NCI-H748 (cell line): ENCODE data around the gene ARHGAP21.

ENCODE experiments used
- DNase-seq: peaks from one replicate; lab custom pipeline; 2025; ENCODE audit not compliant: unreplicated experiment; lab: John Stamatoyannopoulos, UW

Gene ARHGAP21

DNA sequence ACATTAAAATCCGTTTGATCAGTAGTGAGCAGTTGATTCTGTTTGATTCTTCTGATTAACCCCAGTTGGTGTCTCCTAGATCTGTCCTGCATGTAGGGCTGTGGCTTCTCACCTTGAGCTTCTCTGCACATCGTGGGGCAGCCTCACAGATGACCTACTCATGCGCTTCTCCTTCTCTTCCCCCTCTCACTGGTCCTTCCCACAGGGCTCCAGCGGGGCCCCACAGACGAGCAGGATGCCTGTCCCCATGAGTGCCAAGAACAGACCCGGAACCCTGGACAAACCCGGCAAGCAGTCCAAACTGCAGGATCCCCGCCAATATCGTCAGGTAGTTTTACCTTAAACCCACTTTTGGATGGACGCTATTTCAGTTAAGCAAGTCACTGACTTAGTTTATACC, 178.9 kb downstream of the ARHGAP21 start:
- DNase-seq, result no peak

DNA sequence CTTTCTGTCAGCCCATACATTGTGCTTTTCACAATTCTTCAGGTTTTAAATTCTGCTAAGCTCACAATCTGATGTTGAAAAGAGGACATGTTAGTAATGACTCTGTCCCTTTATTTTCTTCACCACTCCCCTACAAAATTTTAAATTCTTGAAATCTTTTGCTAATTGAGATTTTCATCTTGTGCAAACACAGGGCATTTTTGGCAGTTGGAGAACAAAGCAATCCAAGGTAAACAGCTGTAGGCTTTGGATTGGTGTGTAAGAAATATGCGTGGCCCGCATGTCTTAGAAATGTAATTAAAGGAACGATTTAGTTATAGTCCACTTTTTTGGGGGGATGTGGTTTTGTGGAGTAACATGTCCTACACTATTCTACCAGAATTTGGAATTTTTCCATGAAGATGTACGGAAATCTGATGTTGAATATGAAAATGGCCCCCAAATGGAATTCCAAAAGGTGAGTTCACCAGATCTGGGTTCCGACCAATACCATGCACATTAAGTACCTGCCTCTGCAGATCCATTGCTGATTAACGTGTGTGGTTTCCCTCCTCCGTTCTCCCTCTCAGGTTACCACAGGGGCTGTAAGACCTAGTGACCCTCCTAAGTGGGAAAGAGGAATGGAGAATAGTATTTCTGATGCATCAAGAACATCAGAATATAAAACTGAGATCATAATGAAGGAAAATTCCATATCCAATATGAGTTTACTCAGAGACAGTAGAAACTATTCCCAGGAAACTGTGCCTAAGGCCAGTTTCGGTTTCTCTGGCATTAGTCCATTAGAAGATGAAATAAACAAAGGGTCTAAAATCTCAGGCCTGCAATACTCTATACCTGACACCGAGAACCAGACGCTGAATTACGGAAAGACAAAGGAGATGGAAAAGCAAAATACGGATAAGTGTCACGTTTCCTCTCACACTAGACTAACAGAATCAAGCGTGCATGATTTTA, 181.1 kb downstream of the ARHGAP21 start:
- DNase-seq, result no peak

- no peak for DNase-seq
Measured at GRCh38 chr10:24541239-24541753, 182.4 kb downstream of the ARHGAP21 start.

DNA sequence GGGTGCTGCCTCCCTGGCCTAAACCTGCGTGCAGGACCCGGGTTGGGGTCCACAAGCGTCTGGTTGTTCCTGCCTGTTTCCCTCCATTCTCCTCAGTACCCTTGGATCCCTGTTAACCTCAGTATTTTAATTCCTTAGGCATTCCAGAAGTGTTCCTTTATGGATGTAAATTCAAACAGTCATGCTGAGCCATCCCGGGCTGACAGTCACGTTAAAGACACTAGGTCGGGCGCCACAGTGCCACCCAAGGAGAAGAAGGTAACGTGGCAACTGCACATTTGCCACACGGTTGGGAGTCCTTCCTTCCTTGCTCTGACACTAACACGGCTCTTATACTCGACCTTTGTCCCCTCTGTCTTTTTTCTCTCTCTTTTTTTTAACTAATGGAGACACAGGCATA, 187.1 kb downstream of the ARHGAP21 start:
- DNase-seq, result no peak

GRCh38 chr10:24533981-24534380, 189.7 kb downstream of the ARHGAP21 start:
- peak; percentile 60 for DNase-seq
